Measurements from ENCODE around the gene JMY. TPM values are rescaled to one million over a fixed set of nuclear protein-coding genes. Genes with fewer than 3 reads are reported as not detected.
A peak's percentile ranks its signal among the peaks of the same experiment; 100 is the strongest.

Gene JMY
- polyA plus RNA-seq, 1 experiment = 7.2 TPM

- Histone ChIP-seq H3K27ac (ENCODE audit: low read depth, low read length) (no peak overlapping the region), H3K9me3 (ENCODE audit: control insufficient read depth, insufficient read depth, low read length) (no peaks in the 10 kb centered on the region), H3K4me3 (ENCODE audit: low read depth, low read length) (no peak overlapping the region), H3K27me3 (ENCODE audit: control insufficient read depth, insufficient read depth, low read length) (no peaks in the 10 kb centered on the region)
- TF ChIP-seq CTCF (IDR thresholded peaks at IDR 0.05; ENCODE audit: low read depth, low read length) = no peak
- CTCF ChIA-PET = no interaction called here
- no peak for DNase-seq (ENCODE audit: low read depth, low spot score)
- POLR2A ChIA-PET = no interaction called here
Measured at GRCh38 chr5:79297661-79298060, 61.7 kb downstream of the JMY start.

GRCh38 chr5:79301046-79301712 lies 65.2 kb downstream of the JMY start:
- Histone ChIP-seq H3K27me3 (ENCODE audit: control insufficient read depth, insufficient read depth, low read length) (no peaks in the 10 kb centered on the region), H3K9me3 (ENCODE audit: control insufficient read depth, insufficient read depth, low read length) (no peaks in the 10 kb centered on the region), H3K27ac (ENCODE audit: low read depth, low read length) (peak overlapping the region; percentile 58), H3K4me3 (ENCODE audit: low read depth, low read length) (no peak overlapping the region)
- POLR2A ChIA-PET = interaction anchor here (1.4 kb wide), 1 partner anchor 18 kb away, joined by 15 read pairs; no protein-coding TSS in a partner anchor
- DNase-seq (ENCODE audit: low read depth, low spot score) = peak; percentile 49
- no peak for TF ChIP-seq CTCF (IDR thresholded peaks at IDR 0.05; ENCODE audit: low read depth, low read length)
- CTCF ChIA-PET = interaction anchor here (1.4 kb wide), 1 partner anchor 276 kb away, joined by 3 read pairs; no protein-coding TSS in a partner anchor

GRCh38 chr5:79302454-79302853 lies 66.5 kb downstream of the JMY start:
- TF ChIP-seq CTCF (IDR thresholded peaks at IDR 0.05; ENCODE audit: low read depth, low read length) = no peak
- CTCF ChIA-PET = interaction anchor here (1.4 kb wide), 1 partner anchor 278 kb away, joined by 3 read pairs; no protein-coding TSS in a partner anchor

GRCh38 chr5:79305706-79306105 lies 69.8 kb downstream of the JMY start:
- POLR2A ChIA-PET = no interaction called here
- H3K4me3 ChIP-seq (ENCODE audit: low read depth, low read length) = no peak overlapping the region
- TF ChIP-seq CTCF (IDR thresholded peaks at IDR 0.05; ENCODE audit: low read depth, low read length) = no peak
- no peaks in the 10 kb centered on the region for H3K27me3 ChIP-seq (ENCODE audit: control insufficient read depth, insufficient read depth, low read length)
- H3K27ac ChIP-seq (ENCODE audit: low read depth, low read length) = no peak overlapping the region
- no peak for DNase-seq (ENCODE audit: low read depth, low spot score)
- CTCF ChIA-PET = no interaction called here
- H3K9me3 ChIP-seq (ENCODE audit: control insufficient read depth, insufficient read depth, low read length) = no peaks in the 10 kb centered on the region

More at GRCh38 chr5:79302454-79302853, 66.5 kb downstream of the JMY start:
- Histone ChIP-seq H3K4me3 (ENCODE audit: low read depth, low read length) (no peak overlapping the region), H3K9me3 (ENCODE audit: control insufficient read depth, insufficient read depth, low read length) (no peaks in the 10 kb centered on the region), H3K27me3 (ENCODE audit: control insufficient read depth, insufficient read depth, low read length) (no peaks in the 10 kb centered on the region), H3K27ac (ENCODE audit: low read depth, low read length) (no peak overlapping the region)
- POLR2A ChIA-PET = interaction anchor here (2.5 kb wide), 1 partner anchor 17 kb away, joined by 6 read pairs; no protein-coding TSS in a partner anchor
- no peak for DNase-seq (ENCODE audit: low read depth, low spot score)

GRCh38 chr5:79318935-79319614 lies 83.1 kb downstream of the JMY start:
- Histone ChIP-seq H3K9me3 (ENCODE audit: control insufficient read depth, insufficient read depth, low read length) (no peaks in the 10 kb centered on the region), H3K27ac (ENCODE audit: low read depth, low read length) (peak overlapping the region; percentile 34), H3K4me3 (ENCODE audit: low read depth, low read length) (no peak overlapping the region), H3K27me3 (ENCODE audit: control insufficient read depth, insufficient read depth, low read length) (no peaks in the 10 kb centered on the region)
- peak; percentile 95 for DNase-seq (ENCODE audit: low read depth, low spot score)
- TF ChIP-seq CTCF (IDR thresholded peaks at IDR 0.05; ENCODE audit: low read depth, low read length) = no peak
- ChIA-PET CTCF (interaction anchor here (0.5 to 1.9 kb wide), 6 partner anchors 38 to 298 kb away, joined by 3 to 9 read pairs (median 4); no protein-coding TSS in a partner anchor), POLR2A (interaction anchor here (1.0 to 1.5 kb wide), 5 partner anchors 15 to 195 kb away, joined by 6 to 15 read pairs (median 7); partner anchors contain the start of gene HOMER1)
